H1 (cell line): ENCODE data around the gene CDH15. TPM values are rescaled to one million over a fixed set of nuclear protein-coding genes. Genes with fewer than 3 reads are reported as not detected.

Source experiments
- EZH2 ChIP-seq: fragments of 200-600 bp; sonication (generic); IDR thresholded peaks from 2 replicates; pipeline ENCODE4 v1.7.1; 2012; ENCODE audit warnings: low read depth, mild to moderate bottlenecking, moderate library complexity, low read length, inconsistent platforms; ENCODE audit not compliant: severe bottlenecking
- GABPA ChIP-seq: IDR thresholded peaks from 2 replicates; pipeline ENCODE4 v1.6.1; 2011; ENCODE audit warnings: mild to moderate bottlenecking, low read length, moderate library complexity, borderline replicate concordance; ENCODE audit not compliant: insufficient read depth
- HDAC2 ChIP-seq, 2 experiments: fragments of 300-600 bp in 1 of 2; sonication (generic) in 1 of 2; IDR thresholded peaks; 2 replicates each; pipeline ENCODE4 v1.6.1; 2011 to 2012; ENCODE audit warnings: low read depth in 2 of 2, low read length in 2 of 2, mild to moderate bottlenecking in 2 of 2, moderate library complexity in 2 of 2, borderline replicate concordance in 1 of 2, inconsistent platforms in 1 of 2
- MAFK ChIP-seq: IDR thresholded peaks from 2 replicates; pipeline ENCODE4 v1.6.1; 2012; ENCODE audit warnings: low read depth, mild to moderate bottlenecking, improper control_type of control experiment, low read length
- NANOG ChIP-seq: IDR thresholded peaks from 2 replicates; pipeline ENCODE4 v1.6.1; 2011; ENCODE audit warnings: low read length, low read depth, mild to moderate bottlenecking, inconsistent platforms; ENCODE audit not compliant: insufficient read depth, poor library complexity, severe bottlenecking
- PHF8 ChIP-seq: fragments of 200-600 bp; sonication (generic); conservative IDR thresholded peaks from 2 replicates; pipeline ENCODE4 v1.7.1; 2012; ENCODE audit warnings: low read depth, mild to moderate bottlenecking, inconsistent platforms, low read length, moderate library complexity
- POU5F1 ChIP-seq: IDR thresholded peaks from 2 replicates; pipeline ENCODE4 v1.6.1; 2011; ENCODE audit warnings: low read depth, mild to moderate bottlenecking, low read length, moderate library complexity
- SIRT6 ChIP-seq: IDR thresholded peaks from one replicate; pipeline ENCODE4 v1.7.1; 2012; ENCODE audit warnings: low read length, inconsistent platforms
- polyA plus RNA-seq, 7 experiments: library from polyadenylated mRNA; depleted of rRNA in 3 of 7; stranded (reverse) in 5 of 7; unstranded in 2 of 7; fragments of >200 nt in 5 of 7; fragments of 200-250 nt in 2 of 7; gene quantifications; 1 replicate in 5 of 7; 2 replicates in 1 of 7; 4 replicates in 1 of 7; pipeline versions ENCODE4 v1.2.1 to v1.2.3, GENCODE V29; 2011 to 2013; ENCODE audit warnings: missing spikeins in 2 of 7, mixed read lengths in 2 of 7
- total RNA-seq: library from RNA; stranded (reverse); fragmentation: NEBNext Ultra II Directional; extraction: Animal tissue kit (Norgen Biotek cat#: 25700); gene quantifications from 2 replicates; pipeline ENCODE4 v1.2.1, GENCODE V29; 2021
- TF ChIP-seq, protein P1 (sequence below): fragments of 300-600 bp; sonication (generic); IDR thresholded peaks from 2 replicates; pipeline ENCODE4 v1.7.1; 2012; ENCODE audit warnings: low read length, moderate library complexity, mild to moderate bottlenecking, inconsistent platforms; ENCODE audit not compliant: insufficient replicate concordance

The CDH15 gene
- total and polyA plus RNA-seq, 2 of the 8 experiments (the other 6 are each of a cell fraction or from before 2014, with no cell fraction given), result 0.50 to 0.82 TPM

DNA sequence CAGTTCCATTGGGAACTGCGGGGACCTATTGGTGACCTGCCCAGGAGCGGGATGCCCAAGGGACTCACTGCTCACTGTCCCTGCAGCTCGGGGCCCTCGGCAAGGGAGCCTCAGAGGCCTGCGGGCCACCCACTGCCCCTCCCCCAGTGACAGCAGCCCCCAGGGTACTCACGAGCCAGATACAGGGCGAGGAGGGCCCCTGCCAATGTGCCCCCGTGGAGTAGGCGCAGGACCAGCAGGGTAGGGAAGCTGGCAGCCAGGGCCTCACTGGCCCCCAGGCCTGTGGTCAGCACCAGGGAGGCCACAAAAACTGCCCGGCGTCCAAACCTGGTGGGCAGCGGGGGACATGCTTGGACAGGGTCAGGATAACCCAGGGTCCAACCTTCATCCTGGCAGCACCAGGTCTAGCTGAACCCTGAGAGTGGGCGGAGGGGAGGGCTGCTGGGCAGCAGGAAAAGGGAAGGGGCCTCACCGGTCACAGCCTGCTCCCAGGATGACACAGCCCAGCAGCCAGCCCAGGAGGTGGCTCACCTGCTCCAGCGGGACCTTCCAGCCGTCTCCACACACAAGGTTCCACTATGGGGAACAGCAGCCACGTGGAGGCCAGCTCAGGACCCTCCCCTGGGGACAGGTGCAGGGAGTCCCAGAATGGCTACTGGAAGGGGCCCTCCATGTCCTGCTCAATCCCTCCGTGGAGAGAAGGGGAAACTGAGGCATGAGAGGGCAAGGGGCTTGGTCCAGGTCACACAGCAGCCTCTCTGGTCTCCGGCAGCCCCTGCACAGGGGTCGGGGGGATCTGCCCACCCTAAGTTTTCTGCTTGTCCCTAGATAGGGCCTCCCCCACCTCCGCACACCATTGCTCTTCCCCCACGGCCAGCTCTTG is 27.9 kb downstream of the CDH15 start (continued):
- TF ChIP-seq, protein P1, sequence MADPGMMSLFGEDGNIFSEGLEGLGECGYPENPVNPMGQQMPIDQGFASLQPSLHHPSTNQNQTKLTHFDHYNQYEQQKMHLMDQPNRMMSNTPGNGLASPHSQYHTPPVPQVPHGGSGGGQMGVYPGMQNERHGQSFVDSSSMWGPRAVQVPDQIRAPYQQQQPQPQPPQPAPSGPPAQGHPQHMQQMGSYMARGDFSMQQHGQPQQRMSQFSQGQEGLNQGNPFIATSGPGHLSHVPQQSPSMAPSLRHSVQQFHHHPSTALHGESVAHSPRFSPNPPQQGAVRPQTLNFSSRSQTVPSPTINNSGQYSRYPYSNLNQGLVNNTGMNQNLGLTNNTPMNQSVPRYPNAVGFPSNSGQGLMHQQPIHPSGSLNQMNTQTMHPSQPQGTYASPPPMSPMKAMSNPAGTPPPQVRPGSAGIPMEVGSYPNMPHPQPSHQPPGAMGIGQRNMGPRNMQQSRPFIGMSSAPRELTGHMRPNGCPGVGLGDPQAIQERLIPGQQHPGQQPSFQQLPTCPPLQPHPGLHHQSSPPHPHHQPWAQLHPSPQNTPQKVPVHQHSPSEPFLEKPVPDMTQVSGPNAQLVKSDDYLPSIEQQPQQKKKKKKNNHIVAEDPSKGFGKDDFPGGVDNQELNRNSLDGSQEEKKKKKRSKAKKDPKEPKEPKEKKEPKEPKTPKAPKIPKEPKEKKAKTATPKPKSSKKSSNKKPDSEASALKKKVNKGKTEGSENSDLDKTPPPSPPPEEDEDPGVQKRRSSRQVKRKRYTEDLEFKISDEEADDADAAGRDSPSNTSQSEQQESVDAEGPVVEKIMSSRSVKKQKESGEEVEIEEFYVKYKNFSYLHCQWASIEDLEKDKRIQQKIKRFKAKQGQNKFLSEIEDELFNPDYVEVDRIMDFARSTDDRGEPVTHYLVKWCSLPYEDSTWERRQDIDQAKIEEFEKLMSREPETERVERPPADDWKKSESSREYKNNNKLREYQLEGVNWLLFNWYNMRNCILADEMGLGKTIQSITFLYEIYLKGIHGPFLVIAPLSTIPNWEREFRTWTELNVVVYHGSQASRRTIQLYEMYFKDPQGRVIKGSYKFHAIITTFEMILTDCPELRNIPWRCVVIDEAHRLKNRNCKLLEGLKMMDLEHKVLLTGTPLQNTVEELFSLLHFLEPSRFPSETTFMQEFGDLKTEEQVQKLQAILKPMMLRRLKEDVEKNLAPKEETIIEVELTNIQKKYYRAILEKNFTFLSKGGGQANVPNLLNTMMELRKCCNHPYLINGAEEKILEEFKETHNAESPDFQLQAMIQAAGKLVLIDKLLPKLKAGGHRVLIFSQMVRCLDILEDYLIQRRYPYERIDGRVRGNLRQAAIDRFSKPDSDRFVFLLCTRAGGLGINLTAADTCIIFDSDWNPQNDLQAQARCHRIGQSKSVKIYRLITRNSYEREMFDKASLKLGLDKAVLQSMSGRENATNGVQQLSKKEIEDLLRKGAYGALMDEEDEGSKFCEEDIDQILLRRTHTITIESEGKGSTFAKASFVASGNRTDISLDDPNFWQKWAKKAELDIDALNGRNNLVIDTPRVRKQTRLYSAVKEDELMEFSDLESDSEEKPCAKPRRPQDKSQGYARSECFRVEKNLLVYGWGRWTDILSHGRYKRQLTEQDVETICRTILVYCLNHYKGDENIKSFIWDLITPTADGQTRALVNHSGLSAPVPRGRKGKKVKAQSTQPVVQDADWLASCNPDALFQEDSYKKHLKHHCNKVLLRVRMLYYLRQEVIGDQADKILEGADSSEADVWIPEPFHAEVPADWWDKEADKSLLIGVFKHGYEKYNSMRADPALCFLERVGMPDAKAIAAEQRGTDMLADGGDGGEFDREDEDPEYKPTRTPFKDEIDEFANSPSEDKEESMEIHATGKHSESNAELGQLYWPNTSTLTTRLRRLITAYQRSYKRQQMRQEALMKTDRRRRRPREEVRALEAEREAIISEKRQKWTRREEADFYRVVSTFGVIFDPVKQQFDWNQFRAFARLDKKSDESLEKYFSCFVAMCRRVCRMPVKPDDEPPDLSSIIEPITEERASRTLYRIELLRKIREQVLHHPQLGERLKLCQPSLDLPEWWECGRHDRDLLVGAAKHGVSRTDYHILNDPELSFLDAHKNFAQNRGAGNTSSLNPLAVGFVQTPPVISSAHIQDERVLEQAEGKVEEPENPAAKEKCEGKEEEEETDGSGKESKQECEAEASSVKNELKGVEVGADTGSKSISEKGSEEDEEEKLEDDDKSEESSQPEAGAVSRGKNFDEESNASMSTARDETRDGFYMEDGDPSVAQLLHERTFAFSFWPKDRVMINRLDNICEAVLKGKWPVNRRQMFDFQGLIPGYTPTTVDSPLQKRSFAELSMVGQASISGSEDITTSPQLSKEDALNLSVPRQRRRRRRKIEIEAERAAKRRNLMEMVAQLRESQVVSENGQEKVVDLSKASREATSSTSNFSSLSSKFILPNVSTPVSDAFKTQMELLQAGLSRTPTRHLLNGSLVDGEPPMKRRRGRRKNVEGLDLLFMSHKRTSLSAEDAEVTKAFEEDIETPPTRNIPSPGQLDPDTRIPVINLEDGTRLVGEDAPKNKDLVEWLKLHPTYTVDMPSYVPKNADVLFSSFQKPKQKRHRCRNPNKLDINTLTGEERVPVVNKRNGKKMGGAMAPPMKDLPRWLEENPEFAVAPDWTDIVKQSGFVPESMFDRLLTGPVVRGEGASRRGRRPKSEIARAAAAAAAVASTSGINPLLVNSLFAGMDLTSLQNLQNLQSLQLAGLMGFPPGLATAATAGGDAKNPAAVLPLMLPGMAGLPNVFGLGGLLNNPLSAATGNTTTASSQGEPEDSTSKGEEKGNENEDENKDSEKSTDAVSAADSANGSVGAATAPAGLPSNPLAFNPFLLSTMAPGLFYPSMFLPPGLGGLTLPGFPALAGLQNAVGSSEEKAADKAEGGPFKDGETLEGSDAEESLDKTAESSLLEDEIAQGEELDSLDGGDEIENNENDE, result no peak
- no peak for TF ChIP-seq PHF8
- no peak for TF ChIP-seq EZH2
- no peak for TF ChIP-seq HDAC2 (IDR thresholded peaks at IDR 0.05; ENCODE audit: borderline replicate concordance in 1 of 2, low read depth in 2 of 2, low read length in 2 of 2)
- TF ChIP-seq NANOG, result no peak
- no peak for TF ChIP-seq POU5F1
- no peak for TF ChIP-seq GABPA
- TF ChIP-seq MAFK, result no peak
- no peak for TF ChIP-seq SIRT6
